Activated T-helper 1 cell treated with anti-CD3 and anti-CD28 coated beads, Interleukin-12 subunit alpha, Interleukin-12 subunit beta, Interleukin-2, Interleukin-4 antibody, amounts not matched to agents 30 ng/mL and 10 ng/mL and 1 ng/mL, durations not matched to agents 14 hours and 24 hours and 36 hours (primary cell): ENCODE data around the gene CETP. TPM values are rescaled to one million over a fixed set of nuclear protein-coding genes. Genes with fewer than 3 reads are reported as not detected.

Experiments used
- DNase-seq: peaks from one replicate; pipeline ENCODE4 v3.0.0; 2021; ENCODE audit warnings: low spot score
- H3K27ac Mint-ChIP-seq: one replicate; pipeline ENCODE4 v1.8.0; 2021; ENCODE audit warnings: mild to moderate bottlenecking, mixed read lengths
- H3K27me3 Mint-ChIP-seq: one replicate; pipeline ENCODE4 v1.8.0; 2022; ENCODE audit warnings: mild to moderate bottlenecking, moderate library complexity, mixed read lengths; ENCODE audit not compliant: insufficient read depth
- H3K36me3 Mint-ChIP-seq: one replicate; pipeline ENCODE4 v1.8.0; 2021; ENCODE audit warnings: low read depth, mixed read lengths
- H3K4me1 Mint-ChIP-seq: one replicate; pipeline ENCODE4 v1.8.0; 2021; ENCODE audit warnings: low read depth, mixed read lengths
- H3K4me3 Mint-ChIP-seq: one replicate; pipeline ENCODE4 v1.8.0; 2021; ENCODE audit warnings: mild to moderate bottlenecking, moderate library complexity, mixed read lengths
- H3K9me3 Mint-ChIP-seq: one replicate; pipeline ENCODE4 v1.8.0; 2021; ENCODE audit warnings: mixed read lengths
- intact Hi-C: fragments of 100-400 bp; cut with micrococcal nuclease; formaldehyde crosslinking; loops from one replicate; pipeline ENCODE4 v1.15.1; 2024
- total RNA-seq: library from RNA; stranded (reverse); gene quantifications from 2 replicates; pipeline ENCODE4 v1.2.3, GENCODE V29; 2022

CETP gene
- total RNA-seq, 1 donor from 2014 or later: 0.23 TPM

- peaks cover 74% of the 10 kb centered on the region for H3K4me1 Mint-ChIP-seq
- peak overlapping the region; percentile 40 for H3K27ac Mint-ChIP-seq
- H3K27me3 Mint-ChIP-seq: no peaks in the 10 kb centered on the region
- H3K36me3 Mint-ChIP-seq: peaks cover 69% of the 10 kb centered on the region
- DNase-seq: no peak
- intact Hi-C loops: no loop called here
- no peak overlapping the region for H3K4me3 Mint-ChIP-seq
- H3K9me3 Mint-ChIP-seq: no peaks in the 10 kb centered on the region
Measured at GRCh38 chr16:57029161-57030160, 67.7 kb downstream of the CETP start.

- DNase-seq: no peak
- H3K4me3 Mint-ChIP-seq: no peak overlapping the region
- intact Hi-C loops: no loop called here
- H3K27ac Mint-ChIP-seq: peak overlapping the region; percentile 49
- peaks cover 71% of the 10 kb centered on the region for H3K36me3 Mint-ChIP-seq
- H3K27me3 Mint-ChIP-seq: no peaks in the 10 kb centered on the region
- H3K4me1 Mint-ChIP-seq: peaks cover 70% of the 10 kb centered on the region
- no peaks in the 10 kb centered on the region for H3K9me3 Mint-ChIP-seq
Measured at GRCh38 chr16:57030346-57030902, 68.7 kb downstream of the CETP start.

GRCh38 chr16:57031156-57031555, 69.4 kb downstream of the CETP start:
- H3K9me3 Mint-ChIP-seq: no peaks in the 10 kb centered on the region
- intact Hi-C loops: no loop called here
- H3K36me3 Mint-ChIP-seq: peaks cover 77% of the 10 kb centered on the region
- H3K4me3 Mint-ChIP-seq: no peak overlapping the region
- H3K27ac Mint-ChIP-seq: no peak overlapping the region
- H3K4me1 Mint-ChIP-seq: peaks cover 72% of the 10 kb centered on the region
- no peak for DNase-seq
- no peaks in the 10 kb centered on the region for H3K27me3 Mint-ChIP-seq

- H3K27ac Mint-ChIP-seq: no peak overlapping the region
Measured at GRCh38 chr16:57032346-57032745, 70.6 kb downstream of the CETP start.

GRCh38 chr16:57032931-57033330, 71.2 kb downstream of the CETP start:
- H3K27ac Mint-ChIP-seq: no peak overlapping the region
- no peaks in the 10 kb centered on the region for H3K9me3 Mint-ChIP-seq
- peaks cover 64% of the 10 kb centered on the region for H3K4me1 Mint-ChIP-seq
- intact Hi-C loops: no loop called here
- peaks cover 78% of the 10 kb centered on the region for H3K36me3 Mint-ChIP-seq
- no peak overlapping the region for H3K4me3 Mint-ChIP-seq
- no peak for DNase-seq
- no peaks in the 10 kb centered on the region for H3K27me3 Mint-ChIP-seq

More at GRCh38 chr16:57032346-57032745, 70.6 kb downstream of the CETP start:
- H3K27me3 Mint-ChIP-seq: no peaks in the 10 kb centered on the region
- H3K9me3 Mint-ChIP-seq: no peaks in the 10 kb centered on the region
- no peak for DNase-seq
- no peak overlapping the region for H3K4me3 Mint-ChIP-seq
- peaks cover 64% of the 10 kb centered on the region for H3K4me1 Mint-ChIP-seq
- intact Hi-C loops: no loop called here
- peaks cover 78% of the 10 kb centered on the region for H3K36me3 Mint-ChIP-seq

Other genes starting within 250 kb of the CETP start
- 150 and 152 TPM in 2 replicates for gene NUP93, start 231.8 kb upstream of the CETP start, total RNA-seq
- gene SLC12A3, start 96.7 kb upstream of the CETP start, total RNA-seq: not detected in 2 replicates
- gene HERPUD1, start 29.8 kb upstream of the CETP start, total RNA-seq: 176 and 178 TPM in 2 replicates
- gene NLRC5, start 27.6 kb downstream of the CETP start, total RNA-seq: 164 and 175 TPM in 2 replicates
- gene CPNE2, start 130.6 kb downstream of the CETP start, total RNA-seq: 3.7 and 4.6 TPM in 2 replicates
- 116 and 124 TPM in 2 replicates for gene PSME3IP1, start 224.1 kb downstream of the CETP start, total RNA-seq
- gene RSPRY1, start 224.4 kb downstream of the CETP start, total RNA-seq: 36.0 and 36.5 TPM in 2 replicates